B cell (primary cell): ENCODE data around the gene ETFA. TPM values are rescaled to one million over a fixed set of nuclear protein-coding genes. Genes with fewer than 3 reads are reported as not detected.

Experiments
- ATAC-seq: fragments of 200-7000 bp; cut with Tn5 transposase; one replicate; pipeline ENCODE4 v1.10.0; 2021; ENCODE audit warnings: low read depth, mild to moderate bottlenecking, moderate number of reproducible peaks, moderate library complexity
- CTCF ChIA-PET: fragments of 350-600 bp; sonication (Branson Sonifier 250); formaldehyde crosslinking; loops from one replicate; lab custom pipeline; 2021; ENCODE audit warnings: antibody characterized with exemption, inconsistent platforms; lab: Charles Lee
- POLR2A ChIA-PET: fragments of 350-600 bp; sonication (Branson Sonifier 250); formaldehyde crosslinking; loops from one replicate; lab custom pipeline; 2021; ENCODE audit warnings: antibody characterized with exemption; lab: Charles Lee
- DNase-seq: peaks from one replicate; pipeline ENCODE4 v3.0.0; 2013
- H2AFZ ChIP-seq: 2 replicates; pipeline ENCODE4 v1.6.1; 2012; ENCODE audit warnings: mild to moderate bottlenecking, low read depth, low read length; ENCODE audit not compliant: insufficient read depth, poor library complexity, severe bottlenecking
- H3K27ac ChIP-seq, 2 donors: 1 replicate in 1 of 2; 2 replicates in 1 of 2; pipeline ENCODE4 v1.5.1; 2012 to 2013; ENCODE audit warnings: low read length in 2 of 2, mild to moderate bottlenecking in 2 of 2, moderate library complexity in 1 of 2
- H3K27me3 ChIP-seq, 4 experiments: fragments of 200-600 bp in 1 of 4; sonication (generic) in 1 of 4; replicated peaks in 1 of 4; 1 replicate in 2 of 4; 2 replicates in 2 of 4; pipeline versions ENCODE4 v1.6.1 to v1.7.0; 2013 to 2016; ENCODE audit warnings: low read length in 3 of 4, mild to moderate bottlenecking in 2 of 4, mixed read lengths in 1 of 4, moderate library complexity in 1 of 4; ENCODE audit not compliant: insufficient read depth in 4 of 4, control insufficient read depth in 3 of 4; ENCODE audit errors: control extremely low read depth in 1 of 4
- H3K36me3 ChIP-seq, 2 experiments: replicated peaks in 1 of 2; 1 replicate in 1 of 2; 2 replicates in 1 of 2; pipeline versions ENCODE4 v1.6.1 to v1.7.1; 2013; ENCODE audit warnings: low read length in 1 of 2; ENCODE audit not compliant: insufficient read depth in 2 of 2, control insufficient read depth in 1 of 2; ENCODE audit errors: control extremely low read depth in 1 of 2, extremely low read depth in 1 of 2
- H3K4me1 ChIP-seq, 2 donors: fragments of 200-600 bp in 1 of 2; sonication (generic) in 1 of 2; 1 replicate in 1 of 2; 2 replicates in 1 of 2; pipeline versions ENCODE4 v1.5.1 to v1.6.1; 2013 to 2017; ENCODE audit warnings: low read length in 2 of 2; ENCODE audit not compliant: control insufficient read depth in 2 of 2, insufficient read depth in 2 of 2
- H3K4me2 ChIP-seq: replicated peaks from 2 replicates; pipeline ENCODE3; 2012; ENCODE audit warnings: mild to moderate bottlenecking, low read depth, low read length; ENCODE audit not compliant: poor library complexity, severe bottlenecking
- H3K4me3 ChIP-seq, 5 experiments: fragments of 200-600 bp in 1 of 5; sonication (generic) in 1 of 5; 1 replicate in 3 of 5; 2 replicates in 2 of 5; pipeline versions ENCODE4 v1.5.1 to v1.7.0; 2011 to 2016; ENCODE audit warnings: low read length in 4 of 5, mild to moderate bottlenecking in 4 of 5, low read depth in 2 of 5, control low read depth in 1 of 5, moderate library complexity in 1 of 5; ENCODE audit not compliant: insufficient read depth in 1 of 5; ENCODE audit errors: control extremely low read depth in 1 of 5, extremely low read depth in 1 of 5
- H3K79me2 ChIP-seq: fragments of 200-600 bp; sonication (generic); one replicate; pipeline ENCODE4 v1.6.0; 2016; ENCODE audit warnings: low read length; ENCODE audit not compliant: control insufficient read depth, insufficient read depth
- H3K9ac ChIP-seq: fragments of 200-600 bp; sonication (generic); 2 replicates; pipeline ENCODE4 v1.6.1; 2017; ENCODE audit warnings: mild to moderate bottlenecking, low read length, moderate library complexity
- H3K9me3 ChIP-seq, 3 donors: one replicate each; pipeline versions ENCODE4 v1.6.1 to v1.7.1; 2013; ENCODE audit warnings: low read length in 2 of 3; ENCODE audit not compliant: control insufficient read depth in 2 of 3, insufficient read depth in 1 of 3; ENCODE audit errors: control extremely low read depth in 1 of 3
- H4K20me1 ChIP-seq: 2 replicates; pipeline ENCODE4 v1.6.0; 2012; ENCODE audit warnings: mild to moderate bottlenecking, low read length; ENCODE audit not compliant: insufficient read depth, control insufficient read depth, poor library complexity, severe bottlenecking
- H3K27ac Mint-ChIP-seq: one replicate; pipeline ENCODE4 v1.8.0; 2021; ENCODE audit warnings: mixed read lengths
- H3K27me3 Mint-ChIP-seq: one replicate; pipeline ENCODE4 v1.8.0; 2021; ENCODE audit warnings: mixed read lengths
- H3K4me1 Mint-ChIP-seq: one replicate; pipeline ENCODE4 v1.8.0; 2021; ENCODE audit warnings: mixed read lengths
- H3K4me3 Mint-ChIP-seq: one replicate; pipeline ENCODE4 v1.8.0; 2021; ENCODE audit warnings: mixed read lengths
- H3K9me3 Mint-ChIP-seq: one replicate; pipeline ENCODE4 v1.8.0; 2022; ENCODE audit warnings: mixed read lengths; ENCODE audit not compliant: insufficient read depth
- CTCF ChIP-seq: fragments of 200-600 bp; IDR thresholded peaks from one replicate; pipeline ENCODE4 v1.8.0; 2022; ENCODE audit warnings: antibody characterized with exemption, mild to moderate bottlenecking
- EZH2 ChIP-seq: IDR thresholded peaks from 2 replicates; pipeline ENCODE4 v1.6.1; 2012; ENCODE audit warnings: borderline replicate concordance, low read depth, mild to moderate bottlenecking, moderate library complexity, low read length; ENCODE audit not compliant: insufficient read depth, poor library complexity, severe bottlenecking
- WGBS: methylation state at CpG from one replicate; pipeline ENCODE4 v1.1.5; 2013; ENCODE audit warnings: missing lambda C conversion rate; ENCODE audit not compliant: insufficient coverage; 5-methylcytosine and 5-hydroxymethylcytosine counted together
- intact Hi-C: fragments of 100-400 bp; cut with micrococcal nuclease; formaldehyde crosslinking; loops from one replicate; pipeline ENCODE4 v1.10.0; 2022
- polyA plus RNA-seq: library from polyadenylated mRNA; depleted of rRNA; stranded (reverse); fragments of >200 nt; gene quantifications from 2 replicates; pipeline ENCODE4 v1.2.3, GENCODE V29; 2012
- total RNA-seq, 2 donors: library from RNA; stranded (reverse); fragments of 120-200 nt in 1 of 2; gene quantifications; 1 replicate in 1 of 2; 2 replicates in 1 of 2; pipeline versions ENCODE4 v1.2.3 to v1.2.4, GENCODE V29; 2013 to 2022

The ETFA gene
- total and polyA plus RNA-seq, 2 donors (not counting 1 experiment from before 2014, with no cell fraction given): 34.9 to 68.8 TPM

- ATAC-seq (no peak), DNase-seq (no peak)
- Histone ChIP-seq H3K9me3 (no peaks in the 10 kb centered on the region), H3K9ac (no peak overlapping the region), H3K4me2 (no peak overlapping the region), H3K27me3 (peaks cover 0 to 43% (median 10%) of the 10 kb centered on the region in 4 experiments), H3K4me1 (no peaks in the 10 kb centered on the region), H4K20me1 (no peaks in the 10 kb centered on the region), H3K36me3 (no peaks in the 10 kb centered on the region), H3K4me3 (no peak overlapping the region), H2AFZ (no peak overlapping the region), H3K27ac (no peak overlapping the region), H3K79me2 (no peaks in the 10 kb centered on the region)
- ChIA-PET CTCF (no interaction called here), POLR2A (no interaction called here)
- 72% methylated on average over 7 of the region's 8 CpGs for WGBS
- TF ChIP-seq CTCF: no peak
- no peak for TF ChIP-seq EZH2
- Mint-ChIP-seq H3K9me3 (no peaks in the 10 kb centered on the region), H3K4me3 (no peak overlapping the region), H3K4me1 (no peaks in the 10 kb centered on the region), H3K27me3 (peaks cover 52% of the 10 kb centered on the region), H3K27ac (no peak overlapping the region)
- intact Hi-C loops: no loop called here
Measured at GRCh38 chr15:76327191-76328105, 16.2 kb upstream of the ETFA start.

- H3K4me1 ChIP-seq: no peaks in the 10 kb centered on the region
- ChIA-PET POLR2A (no interaction called here), CTCF (no interaction called here)
Measured at GRCh38 chr15:76325704-76326103, 14.4 kb upstream of the ETFA start.

More at GRCh38 chr15:76325704-76326103, 14.4 kb upstream of the ETFA start:
- intact Hi-C loops: no loop called here
- H3K36me3 ChIP-seq: no peaks in the 10 kb centered on the region
- Mint-ChIP-seq H3K4me3 (no peak overlapping the region), H3K27me3 (peaks cover 58% of the 10 kb centered on the region), H3K9me3 (no peaks in the 10 kb centered on the region), H3K4me1 (no peaks in the 10 kb centered on the region), H3K27ac (no peak overlapping the region)
- no CpG with 5 or more reads among the region's 2 CpGs for WGBS
- no peak overlapping the region for H3K9ac ChIP-seq
- H3K79me2 ChIP-seq: no peaks in the 10 kb centered on the region
- H4K20me1 ChIP-seq: no peaks in the 10 kb centered on the region
- no peaks in the 10 kb centered on the region for H3K9me3 ChIP-seq
- no peak for DNase-seq
- no peak overlapping the region for H3K27ac ChIP-seq
- H3K27me3 ChIP-seq: peaks cover 0 to 48% (median 12%) of the 10 kb centered on the region in 4 experiments
- no peak overlapping the region for H3K4me3 ChIP-seq
- ATAC-seq: no peak
- no peak overlapping the region for H3K4me2 ChIP-seq
- TF ChIP-seq CTCF: no peak
- TF ChIP-seq EZH2: no peak
- no peak overlapping the region for H2AFZ ChIP-seq
